NT2/D1 (cell line): Measurements from ENCODE around the gene HOXC10.

ENCODE experiments used
- SUZ12 ChIP-seq: IDR thresholded peaks from 2 replicates; pipeline ENCODE4 v1.6.1; 2011; ENCODE audit not compliant: insufficient read length, insufficient read depth; ENCODE audit errors: extremely low read depth
- YY1 ChIP-seq: IDR thresholded peaks from 2 replicates; pipeline ENCODE4 v1.6.1; 2011; ENCODE audit not compliant: insufficient read length, insufficient read depth
- ZNF274 ChIP-seq: IDR thresholded peaks from 2 replicates; pipeline ENCODE4 v1.6.1; 2011; ENCODE audit warnings: mild to moderate bottlenecking, low read depth, low read length

DNA sequence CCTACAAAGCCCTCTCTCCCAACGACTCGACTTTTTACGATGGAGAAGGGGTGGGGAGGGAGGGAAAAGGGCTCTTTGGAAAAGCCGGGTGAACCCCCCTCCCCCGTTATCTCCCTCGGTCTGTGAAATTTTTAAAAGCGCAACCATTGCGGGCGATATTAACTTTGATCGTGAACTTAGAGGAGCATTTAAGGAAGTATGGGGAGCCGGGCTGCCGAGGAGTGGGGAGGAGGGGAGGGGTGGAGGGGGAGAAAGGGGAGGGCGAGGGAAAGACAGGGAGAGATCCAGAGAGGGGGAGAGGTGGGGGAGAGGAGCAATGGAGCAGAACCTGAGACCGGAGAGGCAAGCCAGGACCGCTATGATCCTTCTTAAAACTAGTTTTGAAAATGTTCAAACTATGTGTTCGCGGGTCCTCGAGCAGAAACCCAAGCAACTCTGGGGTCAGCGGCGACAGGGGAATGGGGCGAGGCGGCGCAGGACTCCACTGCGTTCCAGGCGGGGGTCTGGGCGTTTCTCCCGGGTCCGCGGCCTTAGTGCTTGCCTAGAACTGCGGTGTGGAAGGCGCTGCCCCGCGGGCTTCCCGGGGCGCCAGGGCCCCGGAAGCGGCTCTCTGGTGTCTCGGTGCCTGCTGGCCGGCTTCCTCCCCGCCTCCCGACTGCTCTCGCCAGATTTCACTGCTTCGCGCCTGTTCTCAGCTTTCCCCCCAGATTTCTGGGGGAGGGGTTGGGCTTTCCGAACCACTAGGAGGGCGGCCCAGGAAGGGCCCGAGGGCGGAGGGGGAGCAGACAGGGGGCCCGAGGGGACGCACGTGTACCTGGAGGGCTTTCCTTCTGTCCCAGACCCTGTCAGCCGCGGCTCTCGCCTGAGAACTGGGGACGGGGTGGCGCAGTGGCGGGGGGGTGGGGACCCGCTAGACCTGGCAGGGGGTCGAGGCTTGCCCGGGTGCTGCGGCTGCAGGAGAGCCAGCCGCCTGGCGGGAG, 10.6 kb upstream of the HOXC10 start, which contains the start of gene HOTAIR:
- no peak for TF ChIP-seq ZNF274
- no peak for TF ChIP-seq YY1
- TF ChIP-seq SUZ12, result peak; percentile 60
